GM11168 (cell line): ENCODE results near the gene CHST15.

ENCODE experiments used
- in situ Hi-C: fragments of 300-500 bp; cut with MboI; formaldehyde crosslinking; loops from one replicate; pipeline ENCODE4 v1.12.0; 2022; ENCODE audit warnings: low sequenced_read_pairs; ENCODE audit not compliant: unreplicated experiment

CHST15 gene

GRCh38 chr10:123993534-123994416, 99.6 kb downstream of the CHST15 start:
- in situ Hi-C loops: no loop called here

GRCh38 chr10:123991611-123992570, 101.5 kb downstream of the CHST15 start:
- in situ Hi-C loops: no loop called here

GRCh38 chr10:123990889-123991288, 102.5 kb downstream of the CHST15 start:
- in situ Hi-C loops: no loop called here

GRCh38 chr10:123988694-123989093, 104.7 kb downstream of the CHST15 start:
- in situ Hi-C loops: loop anchor here (5.0 kb wide), 1 partner anchor 414 kb away; no protein-coding TSS in a partner anchor

GRCh38 chr10:123986736-123987135, 106.7 kb downstream of the CHST15 start:
- in situ Hi-C loops: loop anchor here (5.0 kb wide), 1 partner anchor 416 kb away; no protein-coding TSS in a partner anchor

GRCh38 chr10:123974406-123974805, 119.0 kb downstream of the CHST15 start:
- in situ Hi-C loops: loop anchor here (25.0 kb wide), 1 partner anchor 862 kb away; no protein-coding TSS in a partner anchor

- in situ Hi-C loops: loop anchor here (25.0 kb wide), 1 partner anchor 860 kb away; no protein-coding TSS in a partner anchor
Observed at GRCh38 chr10:123972481-123973401, 120.7 kb downstream of the CHST15 start.

GRCh38 chr10:123970927-123971286, 122.5 kb downstream of the CHST15 start:
- in situ Hi-C loops: loop anchor here (25.0 kb wide), 1 partner anchor 859 kb away; no protein-coding TSS in a partner anchor

- in situ Hi-C loops: loop anchor here (25.0 kb wide), 1 partner anchor 858 kb away; no protein-coding TSS in a partner anchor
Observed at GRCh38 chr10:123970207-123970926, 123.0 kb downstream of the CHST15 start.

- in situ Hi-C loops: loop anchor here (5.0 to 25.0 kb wide), 2 partner anchors 385 to 855 kb away; no protein-coding TSS in a partner anchor
Observed at GRCh38 chr10:123967626-123968243, 125.7 kb downstream of the CHST15 start.

GRCh38 chr10:123966896-123967231, 126.5 kb downstream of the CHST15 start:
- in situ Hi-C loops: loop anchor here (5.0 to 25.0 kb wide), 2 partner anchors 385 to 855 kb away; no protein-coding TSS in a partner anchor

- in situ Hi-C loops: loop anchor here (5.0 to 25.0 kb wide), 2 partner anchors 384 to 854 kb away; no protein-coding TSS in a partner anchor
Observed at GRCh38 chr10:123965973-123966895, 127.2 kb downstream of the CHST15 start.

GRCh38 chr10:123964953-123965352, 128.4 kb downstream of the CHST15 start:
- in situ Hi-C loops: loop anchor here (5.0 to 25.0 kb wide), 2 partner anchors 383 to 853 kb away; no protein-coding TSS in a partner anchor

- in situ Hi-C loops: loop anchor here (25.0 kb wide), 1 partner anchor 851 kb away; no protein-coding TSS in a partner anchor
Observed at GRCh38 chr10:123962756-123963530, 130.5 kb downstream of the CHST15 start.

- in situ Hi-C loops: loop anchor here (25.0 kb wide), 1 partner anchor 846 kb away; no protein-coding TSS in a partner anchor
Observed at GRCh38 chr10:123958241-123958640, 135.2 kb downstream of the CHST15 start.
